Left lung (tissue), 10 donors: Measurements from ENCODE around the gene CNOT2. TPM values are rescaled to one million over a fixed set of nuclear protein-coding genes. Genes with fewer than 3 reads are reported as not detected.

Experiments used
- ATAC-seq: fragments of 200-7000 bp; cut with Tn5 transposase; one replicate; pipeline ENCODE4 v1.9.1; 2020; ENCODE audit warnings: moderate library complexity
- DNase-seq, 4 donors: peaks; one replicate each; pipeline ENCODE4 v3.0.0-alpha.2; 2013 to 2020
- H3K27ac ChIP-seq, 2 donors: fragments of 200-600 bp; sonication (generic) in 1 of 2; one replicate each; pipeline versions ENCODE4 v1.5.0 to v1.8.0; 2020 to 2021
- H3K27me3 ChIP-seq, 2 donors: fragments of 200-600 bp; sonication (generic) in 1 of 2; one replicate each; pipeline versions ENCODE4 v1.5.0 to v1.8.0; 2020 to 2021
- H3K36me3 ChIP-seq, 2 donors: fragments of 200-600 bp; sonication (generic) in 1 of 2; one replicate each; pipeline versions ENCODE4 v1.5.0 to v1.8.0; 2020 to 2021
- H3K4me1 ChIP-seq, 2 donors: fragments of 200-600 bp; one replicate each; pipeline ENCODE4 v1.8.0; 2021
- H3K4me3 ChIP-seq, 2 donors: fragments of 200-600 bp; sonication (generic) in 1 of 2; one replicate each; pipeline versions ENCODE4 v1.5.0 to v1.8.0; 2020 to 2021; ENCODE audit warnings: mild to moderate bottlenecking in 1 of 2
- H3K9me3 ChIP-seq, 2 donors: fragments of 200-600 bp; sonication (generic) in 1 of 2; one replicate each; pipeline versions ENCODE4 v1.5.0 to v1.8.0; 2020 to 2021
- CTCF ChIP-seq, 2 donors: fragments of 200-600 bp; sonication (generic) in 1 of 2; IDR thresholded peaks; one replicate each; pipeline versions ENCODE4 v1.5.0 to v1.8.0; 2021; ENCODE audit warnings: antibody characterized with exemption in 2 of 2
- intact Hi-C, 2 donors: fragments of 100-400 bp; cut with DNase I; formaldehyde crosslinking; loops; one replicate each; pipeline versions ENCODE4 v1.11.2 to v1.14.2; 2022
- polyA plus RNA-seq, 6 donors: library from polyadenylated mRNA; unstranded; fragments of 120-200 nt; gene quantifications; one replicate each; pipeline ENCODE4 v1.2.1, GENCODE V29; 2013; ENCODE audit not compliant: insufficient read length in 6 of 6
- total RNA-seq, 2 donors: library from RNA; stranded (reverse); fragmentation: NEBNext Ultra II Directional; extraction: Animal tissue kit (Norgen Biotek cat#: 25700); gene quantifications; one replicate each; pipeline ENCODE4 v1.2.1, GENCODE V29; 2021
- donor health status: DM: no; HTN: yes; CAD: no.
- donor health status: DM: no; HTN: no; CAD: no.

CNOT2 gene
- total and polyA plus RNA-seq, 8 donors = 52.3 to 161 (median 135) TPM

DNA sequence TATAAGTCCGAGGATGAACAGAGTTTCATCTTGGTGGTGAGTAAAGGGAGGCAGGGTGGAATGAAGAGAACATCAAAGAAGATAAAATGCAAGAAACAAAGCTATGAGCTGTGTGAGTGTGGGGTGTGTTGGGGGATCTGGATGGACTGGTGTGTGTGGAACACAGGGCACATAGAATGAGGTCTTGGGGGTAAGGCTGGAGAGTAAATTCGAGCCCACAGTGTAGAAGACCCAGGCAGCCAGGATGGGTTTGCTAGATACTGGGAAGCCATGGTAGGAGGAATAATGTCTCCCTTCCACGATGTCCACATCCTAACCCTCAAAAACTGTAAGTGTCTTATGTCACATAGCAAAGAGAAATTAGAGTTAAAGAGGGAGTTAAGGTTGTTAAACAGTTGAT lies 129.6 kb downstream of the CNOT2 start:
- no peaks in the 10 kb centered on the region for H3K36me3 ChIP-seq
- intact Hi-C loops = no loop called here
- H3K27me3 ChIP-seq = peaks cover 0 to 8% of the 10 kb centered on the region in 2 donors
- no peak for DNase-seq
- no peaks in the 10 kb centered on the region for H3K4me1 ChIP-seq
- H3K4me3 ChIP-seq = no peak overlapping the region
- H3K9me3 ChIP-seq = no peaks in the 10 kb centered on the region
- TF ChIP-seq CTCF (IDR thresholded peaks at IDR 0.05) = no peak
- ATAC-seq = no peak
- no peak overlapping the region for H3K27ac ChIP-seq

DNA sequence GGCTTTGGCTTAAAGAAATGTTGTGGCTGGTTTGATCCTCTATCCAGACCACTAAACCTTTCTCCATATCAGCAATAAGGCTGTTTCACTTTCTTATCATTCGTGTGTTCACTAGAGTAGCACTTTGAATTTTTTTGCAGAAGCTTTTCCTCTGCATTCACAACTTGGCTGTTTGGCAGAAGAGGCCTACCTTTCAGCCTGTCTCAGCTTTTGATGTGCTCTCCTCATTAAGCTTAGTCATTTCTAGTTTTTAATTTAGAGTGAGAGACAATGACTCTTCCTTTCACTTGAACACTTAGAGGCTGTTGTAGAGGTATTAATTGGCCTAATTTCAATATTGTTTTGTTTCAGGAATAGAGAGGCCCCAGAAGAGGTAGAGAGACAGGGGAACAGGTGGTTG lies 136.6 kb downstream of the CNOT2 start:
- intact Hi-C loops = no loop called here
- no peak overlapping the region for H3K27ac ChIP-seq
- H3K27me3 ChIP-seq = no peaks in the 10 kb centered on the region
- ATAC-seq (no peak), DNase-seq (no peak)
- no peaks in the 10 kb centered on the region for H3K9me3 ChIP-seq
- no peak for TF ChIP-seq CTCF (IDR thresholded peaks at IDR 0.05)
- no peak overlapping the region for H3K4me3 ChIP-seq
- no peaks in the 10 kb centered on the region for H3K4me1 ChIP-seq
- no peaks in the 10 kb centered on the region for H3K36me3 ChIP-seq

GRCh38 chr12:70383484-70383883 lies 140.3 kb downstream of the CNOT2 start:
- no peak for TF ChIP-seq CTCF (IDR thresholded peaks at IDR 0.05)
- ATAC-seq (no peak), DNase-seq (no peak)
- Histone ChIP-seq H3K36me3 (no peaks in the 10 kb centered on the region), H3K27ac (no peak overlapping the region), H3K9me3 (no peaks in the 10 kb centered on the region), H3K4me3 (no peak overlapping the region), H3K4me1 (no peaks in the 10 kb centered on the region), H3K27me3 (no peaks in the 10 kb centered on the region)
- intact Hi-C loops = no loop called here

GRCh38 chr12:70383886-70384285 lies 140.7 kb downstream of the CNOT2 start:
- Histone ChIP-seq H3K27ac (no peak overlapping the region), H3K27me3 (no peaks in the 10 kb centered on the region), H3K9me3 (no peaks in the 10 kb centered on the region), H3K36me3 (no peaks in the 10 kb centered on the region), H3K4me3 (no peak overlapping the region), H3K4me1 (no peaks in the 10 kb centered on the region)
- intact Hi-C loops = no loop called here
- ATAC-seq (no peak), DNase-seq (no peak)
- TF ChIP-seq CTCF (IDR thresholded peaks at IDR 0.05) = no peak

DNA sequence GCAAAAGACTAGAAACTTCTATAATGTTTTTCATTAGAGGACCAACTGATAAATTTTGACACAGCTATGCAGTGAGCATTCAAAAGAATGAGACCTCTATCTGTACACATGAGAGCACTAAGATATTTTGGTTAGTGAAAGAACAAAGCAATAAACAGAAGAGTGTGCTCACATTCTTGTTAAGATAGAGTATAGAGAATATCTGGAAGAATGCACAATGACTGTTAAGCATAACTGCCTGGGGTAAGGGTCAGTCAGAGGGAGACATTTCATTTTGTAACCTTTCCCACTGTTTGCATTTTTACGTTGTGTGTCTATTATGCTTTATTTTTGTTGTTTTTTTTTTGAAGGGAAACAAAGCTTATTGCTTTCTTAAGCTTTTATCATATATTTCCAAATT lies 143.5 kb downstream of the CNOT2 start:
- DNase-seq = no peak
- Histone ChIP-seq H3K4me3 (no peak overlapping the region), H3K27me3 (no peaks in the 10 kb centered on the region), H3K36me3 (no peaks in the 10 kb centered on the region), H3K9me3 (peaks cover 0 to 7% of the 10 kb centered on the region in 2 donors), H3K27ac (no peak overlapping the region), H3K4me1 (no peaks in the 10 kb centered on the region)
- intact Hi-C loops = no loop called here
- no peak for ATAC-seq
- no peak for TF ChIP-seq CTCF (IDR thresholded peaks at IDR 0.05)
